Testis (tissue), 2 donors: ENCODE results near the gene PITPNM3.

Source experiments
- CTCF ChIP-seq, 3 experiments: fragments of 450-650 bp in 2 of 3; fragments of 200-600 bp in 1 of 3; sonication (generic) in 1 of 3; IDR thresholded peaks; one replicate each; pipeline ENCODE4 v1.5.1; 2016 to 2019; ENCODE audit warnings: antibody characterized with exemption in 3 of 3, mild to moderate bottlenecking in 2 of 3, moderate library complexity in 1 of 3
- POLR2A ChIP-seq: fragments of 450-650 bp; IDR thresholded peaks from one replicate; pipeline ENCODE4 v1.6.1; 2017; ENCODE audit warnings: antibody characterized with exemption, mild to moderate bottlenecking, moderate library complexity

DNA sequence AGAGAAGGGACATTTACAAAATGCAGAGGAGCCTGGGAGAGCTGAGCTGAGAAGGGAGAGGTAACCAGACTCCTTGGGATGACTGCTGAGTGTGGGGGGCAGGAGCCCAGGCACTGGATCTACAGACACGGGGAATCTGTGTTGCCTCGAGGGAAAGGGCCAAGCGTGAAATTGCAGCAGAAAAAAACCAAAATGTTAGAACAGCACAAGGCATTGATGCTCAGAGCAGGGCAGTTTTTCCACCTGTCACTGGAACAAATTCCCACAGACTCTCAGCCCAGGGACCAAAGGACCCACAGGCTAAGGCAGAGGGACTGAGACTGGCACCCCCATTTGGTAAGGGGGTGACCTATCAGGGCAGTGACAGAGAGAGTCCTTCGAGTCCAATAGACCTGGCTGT is 2.0 kb downstream of the PITPNM3 start:
- TF ChIP-seq CTCF (IDR thresholded peaks at IDR 0.05), result no peak
- no peak for TF ChIP-seq POLR2A
